NCI-H345 (cell line): Measurements from ENCODE around the gene HYOU1.
"Not testable (repeated sequence)": the region's sequence is repeated elsewhere in the genome, so short reads cannot be mapped to it uniquely, and the experiment has no call there.

ENCODE experiments used
- DNase-seq: peaks from one replicate; lab custom pipeline; 2025; lab: John Stamatoyannopoulos, UW

The HYOU1 gene

GRCh38 chr11:119019996-119020395, 37.0 kb downstream of the HYOU1 start:
- no peak for DNase-seq

- peak; percentile 97 for DNase-seq
Measured at GRCh38 chr11:119018074-119018938, 38.7 kb downstream of the HYOU1 start, which contains the start of the genes RPS25 and TRAPPC4. TSS of gene RPS25 (minus strand) at chr11:119018343. CDS start at chr11:119018284, 59 bp downstream. TSS of gene TRAPPC4 (plus strand) at chr11:119018766. CDS start at chr11:119018796, 30 bp downstream.

GRCh38 chr11:119017377-119017776, 39.6 kb downstream of the HYOU1 start:
- DNase-seq: not testable (repeated sequence)

- no peak for DNase-seq
Measured at GRCh38 chr11:119016216-119017009, 40.6 kb downstream of the HYOU1 start.

- no peak for DNase-seq
Measured at GRCh38 chr11:119015054-119015611, 41.9 kb downstream of the HYOU1 start.

GRCh38 chr11:119014209-119014924, 42.6 kb downstream of the HYOU1 start:
- no peak for DNase-seq

GRCh38 chr11:119012629-119013170, 44.3 kb downstream of the HYOU1 start:
- no peak for DNase-seq

GRCh38 chr11:119011476-119012053, 45.4 kb downstream of the HYOU1 start:
- no peak for DNase-seq

GRCh38 chr11:119006656-119007055, 50.3 kb downstream of the HYOU1 start:
- DNase-seq: no peak

GRCh38 chr11:119000906-119001305, 56.1 kb downstream of the HYOU1 start:
- DNase-seq: no peak

GRCh38 chr11:118998822-118999221, 58.2 kb downstream of the HYOU1 start:
- no peak for DNase-seq

- DNase-seq: no peak
Measured at GRCh38 chr11:118998388-118998717, 58.7 kb downstream of the HYOU1 start.

GRCh38 chr11:118997627-118998387, 59.2 kb downstream of the HYOU1 start, which contains the start of gene CENATAC:
TSS of gene CENATAC (plus strand) at chr11:118998138. CDS start at chr11:118998198, 60 bp downstream.
- peak; percentile 94 for DNase-seq

GRCh38 chr11:118996926-118997626, 59.9 kb downstream of the HYOU1 start:
- DNase-seq: no peak
